Gastrocnemius medialis (tissue), 4 donors: ENCODE data around the gene NSD2.

Experiments used
- POLR2A ChIP-seq, 2 donors: fragments of 450-650 bp; IDR thresholded peaks; one replicate each; pipeline ENCODE4 v1.6.1; 2017; ENCODE audit warnings: antibody characterized with exemption in 2 of 2, mild to moderate bottlenecking in 2 of 2, moderate library complexity in 2 of 2
- TF ChIP-seq, protein P1 (sequence below), 5 experiments: fragments of 450-650 bp in 3 of 5; fragments of 200-600 bp in 2 of 5; sonication (generic) in 2 of 5; IDR thresholded peaks in 4 of 5; conservative IDR thresholded peaks in 1 of 5; 1 replicate in 4 of 5; 2 replicates in 1 of 5; pipeline ENCODE4 v1.5.1; 2016 to 2019; ENCODE audit warnings: antibody characterized with exemption in 5 of 5, mild to moderate bottlenecking in 3 of 5, moderate library complexity in 3 of 5

DNA sequence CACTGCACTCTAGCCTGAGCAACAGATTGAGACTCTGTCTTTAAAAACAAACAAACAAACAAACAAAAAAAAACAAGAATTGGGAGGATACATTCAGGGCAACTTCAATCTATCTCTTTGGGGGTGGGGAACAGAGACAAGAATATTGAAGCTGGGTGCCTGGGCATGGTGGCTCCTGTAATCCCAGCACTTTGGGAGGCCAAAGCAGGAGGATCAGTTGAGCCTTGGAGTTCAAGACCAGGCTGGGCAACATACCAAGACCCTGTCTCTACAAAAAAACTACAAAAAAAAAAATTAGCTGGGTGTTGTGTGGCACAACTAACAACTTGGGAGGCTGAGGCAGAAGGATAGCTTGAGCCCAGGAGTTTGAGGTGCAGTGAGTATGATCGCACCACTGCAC lies 16.4 kb upstream of the NSD2 start:
- TF ChIP-seq, protein P1, sequence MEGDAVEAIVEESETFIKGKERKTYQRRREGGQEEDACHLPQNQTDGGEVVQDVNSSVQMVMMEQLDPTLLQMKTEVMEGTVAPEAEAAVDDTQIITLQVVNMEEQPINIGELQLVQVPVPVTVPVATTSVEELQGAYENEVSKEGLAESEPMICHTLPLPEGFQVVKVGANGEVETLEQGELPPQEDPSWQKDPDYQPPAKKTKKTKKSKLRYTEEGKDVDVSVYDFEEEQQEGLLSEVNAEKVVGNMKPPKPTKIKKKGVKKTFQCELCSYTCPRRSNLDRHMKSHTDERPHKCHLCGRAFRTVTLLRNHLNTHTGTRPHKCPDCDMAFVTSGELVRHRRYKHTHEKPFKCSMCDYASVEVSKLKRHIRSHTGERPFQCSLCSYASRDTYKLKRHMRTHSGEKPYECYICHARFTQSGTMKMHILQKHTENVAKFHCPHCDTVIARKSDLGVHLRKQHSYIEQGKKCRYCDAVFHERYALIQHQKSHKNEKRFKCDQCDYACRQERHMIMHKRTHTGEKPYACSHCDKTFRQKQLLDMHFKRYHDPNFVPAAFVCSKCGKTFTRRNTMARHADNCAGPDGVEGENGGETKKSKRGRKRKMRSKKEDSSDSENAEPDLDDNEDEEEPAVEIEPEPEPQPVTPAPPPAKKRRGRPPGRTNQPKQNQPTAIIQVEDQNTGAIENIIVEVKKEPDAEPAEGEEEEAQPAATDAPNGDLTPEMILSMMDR (IDR thresholded peaks at IDR 0.05 in 4 of 5, conservative IDR thresholded peaks at IDR 0.05 in 1 of 5), result no peak
- TF ChIP-seq POLR2A (IDR thresholded peaks at IDR 0.05), result no peak
